Smooth muscle cell of the brain vasculature (primary cell): ENCODE data around the gene CTCFL.

Experiments
- DNase-seq: peaks from one replicate; pipeline ENCODE4 v3.0.0-alpha.2; 2012; ENCODE audit warnings: low read depth, low spot score

Gene CTCFL

GRCh38 chr20:57524511-57525176, at the start of gene CTCFL:
TSS of gene CTCFL (minus strand) at chr20:57525140. CDS start at chr20:57524205, 935 bp downstream.
- DNase-seq, result no peak

- DNase-seq, result no peak
Observed at GRCh38 chr20:57573894-57574293, 49.0 kb upstream of the CTCFL start.

- no peak for DNase-seq
Observed at GRCh38 chr20:57573242-57573641, 48.3 kb upstream of the CTCFL start.

- no peak for DNase-seq
Observed at GRCh38 chr20:57571782-57572416, 47.0 kb upstream of the CTCFL start.

GRCh38 chr20:57570920-57571319, 46.0 kb upstream of the CTCFL start:
- no peak for DNase-seq

- DNase-seq, result no peak
Observed at GRCh38 chr20:57570145-57570850, 45.4 kb upstream of the CTCFL start.

- no peak for DNase-seq
Observed at GRCh38 chr20:57568960-57569359, 44.0 kb upstream of the CTCFL start.

GRCh38 chr20:57568088-57568896, 43.4 kb upstream of the CTCFL start:
- DNase-seq, result no peak

- DNase-seq, result no peak
Observed at GRCh38 chr20:57567471-57568079, 42.6 kb upstream of the CTCFL start.

- DNase-seq, result no peak
Observed at GRCh38 chr20:57566803-57567459, 42.0 kb upstream of the CTCFL start.

GRCh38 chr20:57566399-57566798, 41.5 kb upstream of the CTCFL start:
- DNase-seq, result no peak

GRCh38 chr20:57564951-57565642, 40.2 kb upstream of the CTCFL start:
- no peak for DNase-seq

GRCh38 chr20:57564180-57564802, 39.4 kb upstream of the CTCFL start:
- DNase-seq, result no peak

GRCh38 chr20:57563522-57563921, 38.6 kb upstream of the CTCFL start:
- no peak for DNase-seq

GRCh38 chr20:57562541-57563465, 37.9 kb upstream of the CTCFL start:
- DNase-seq, result no peak

- DNase-seq, result no peak
Observed at GRCh38 chr20:57561356-57562279, 36.7 kb upstream of the CTCFL start.

- no peak for DNase-seq
Observed at GRCh38 chr20:57560554-57561355, 35.8 kb upstream of the CTCFL start, which contains the start of gene PCK1. TSS of gene PCK1 (plus strand) at chr20:57561110. CDS start at chr20:57561412, 302 bp downstream.
